ENCODE data around the gene ERCC4. TPM values are rescaled to one million over a fixed set of nuclear protein-coding genes. Genes with fewer than 3 reads are reported as not detected.

The ERCC4 gene
- polyA plus RNA-seq, 1 of the 3 experiments (the other 2 are of a cell fraction) = 1.8 TPM

- no peak for TF ChIP-seq RFX5 (IDR thresholded peaks at IDR 0.05; ENCODE audit: low read length)
- TF ChIP-seq POLR2AphosphoS5 (IDR thresholded peaks at IDR 0.05; ENCODE audit: low read depth, low read length) = no peak
- TF ChIP-seq, protein P1, sequence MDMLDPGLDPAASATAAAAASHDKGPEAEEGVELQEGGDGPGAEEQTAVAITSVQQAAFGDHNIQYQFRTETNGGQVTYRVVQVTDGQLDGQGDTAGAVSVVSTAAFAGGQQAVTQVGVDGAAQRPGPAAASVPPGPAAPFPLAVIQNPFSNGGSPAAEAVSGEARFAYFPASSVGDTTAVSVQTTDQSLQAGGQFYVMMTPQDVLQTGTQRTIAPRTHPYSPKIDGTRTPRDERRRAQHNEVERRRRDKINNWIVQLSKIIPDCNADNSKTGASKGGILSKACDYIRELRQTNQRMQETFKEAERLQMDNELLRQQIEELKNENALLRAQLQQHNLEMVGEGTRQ (IDR thresholded peaks at IDR 0.05; ENCODE audit: borderline replicate concordance, low read depth, low read length) = no peak
- no peak for TF ChIP-seq RCOR1 (IDR thresholded peaks at IDR 0.05; ENCODE audit: low read length)
- TF ChIP-seq FOXM1 (IDR thresholded peaks at IDR 0.05; ENCODE audit: low read depth) = no peak
- TF ChIP-seq NFIC (IDR thresholded peaks at IDR 0.05; ENCODE audit: borderline replicate concordance) = no peak
- TF ChIP-seq RXRA (IDR thresholded peaks at IDR 0.05; ENCODE audit: borderline replicate concordance, low read depth) = no peak
- no peak for TF ChIP-seq TAF1 (IDR thresholded peaks at IDR 0.05; ENCODE audit: borderline replicate concordance, low read depth, low read length)
- no peak for TF ChIP-seq USF1 (IDR thresholded peaks at IDR 0.05; ENCODE audit: borderline replicate concordance, low read depth)
- no peak for TF ChIP-seq MEF2A (IDR thresholded peaks at IDR 0.05; ENCODE audit: borderline replicate concordance, low read depth)
- no peak for TF ChIP-seq TEAD4 (IDR thresholded peaks at IDR 0.05; ENCODE audit: borderline replicate concordance, insufficient read depth)
- TF ChIP-seq YY1 (IDR thresholded peaks at IDR 0.05; ENCODE audit: low read depth) = no peak
- no peak for TF ChIP-seq PBX3 (IDR thresholded peaks at IDR 0.05)
- no peak for TF ChIP-seq RAD21 (IDR thresholded peaks at IDR 0.05; ENCODE audit: low read length)
- TF ChIP-seq, protein P2, sequence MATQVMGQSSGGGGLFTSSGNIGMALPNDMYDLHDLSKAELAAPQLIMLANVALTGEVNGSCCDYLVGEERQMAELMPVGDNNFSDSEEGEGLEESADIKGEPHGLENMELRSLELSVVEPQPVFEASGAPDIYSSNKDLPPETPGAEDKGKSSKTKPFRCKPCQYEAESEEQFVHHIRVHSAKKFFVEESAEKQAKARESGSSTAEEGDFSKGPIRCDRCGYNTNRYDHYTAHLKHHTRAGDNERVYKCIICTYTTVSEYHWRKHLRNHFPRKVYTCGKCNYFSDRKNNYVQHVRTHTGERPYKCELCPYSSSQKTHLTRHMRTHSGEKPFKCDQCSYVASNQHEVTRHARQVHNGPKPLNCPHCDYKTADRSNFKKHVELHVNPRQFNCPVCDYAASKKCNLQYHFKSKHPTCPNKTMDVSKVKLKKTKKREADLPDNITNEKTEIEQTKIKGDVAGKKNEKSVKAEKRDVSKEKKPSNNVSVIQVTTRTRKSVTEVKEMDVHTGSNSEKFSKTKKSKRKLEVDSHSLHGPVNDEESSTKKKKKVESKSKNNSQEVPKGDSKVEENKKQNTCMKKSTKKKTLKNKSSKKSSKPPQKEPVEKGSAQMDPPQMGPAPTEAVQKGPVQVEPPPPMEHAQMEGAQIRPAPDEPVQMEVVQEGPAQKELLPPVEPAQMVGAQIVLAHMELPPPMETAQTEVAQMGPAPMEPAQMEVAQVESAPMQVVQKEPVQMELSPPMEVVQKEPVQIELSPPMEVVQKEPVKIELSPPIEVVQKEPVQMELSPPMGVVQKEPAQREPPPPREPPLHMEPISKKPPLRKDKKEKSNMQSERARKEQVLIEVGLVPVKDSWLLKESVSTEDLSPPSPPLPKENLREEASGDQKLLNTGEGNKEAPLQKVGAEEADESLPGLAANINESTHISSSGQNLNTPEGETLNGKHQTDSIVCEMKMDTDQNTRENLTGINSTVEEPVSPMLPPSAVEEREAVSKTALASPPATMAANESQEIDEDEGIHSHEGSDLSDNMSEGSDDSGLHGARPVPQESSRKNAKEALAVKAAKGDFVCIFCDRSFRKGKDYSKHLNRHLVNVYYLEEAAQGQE (IDR thresholded peaks at IDR 0.05; ENCODE audit: low read depth, low read length) = no peak
- H3K79me2 ChIP-seq (ENCODE audit: insufficient read depth) = no peaks in the 10 kb centered on the region
- no peak overlapping the region for H3K4me3 ChIP-seq (ENCODE audit: low read depth in 2 of 2, low read length in 1 of 2)
- CTCF ChIA-PET = interaction anchor here (1.0 to 1.3 kb wide), 2 partner anchors 12 to 23 kb away, joined by 3 read pairs; no protein-coding TSS in a partner anchor
- no peaks in the 10 kb centered on the region for H3K4me1 ChIP-seq (ENCODE audit: control insufficient read depth in 1 of 2, insufficient read depth in 2 of 2, low read depth in 1 of 2, low read length in 1 of 2)
- H3K9ac ChIP-seq = no peak overlapping the region
- H3F3A ChIP-seq (replicated peaks; ENCODE audit: insufficient read depth) = no peaks in the 10 kb centered on the region
- POLR2A ChIA-PET = no interaction called here
- no peaks in the 10 kb centered on the region for H3K36me3 ChIP-seq (replicated peaks in 1 of 2; ENCODE audit: control insufficient read depth in 1 of 2, insufficient read depth in 2 of 2, low read length in 1 of 2)
- no peak overlapping the region for H2AFZ ChIP-seq (ENCODE audit: low read depth)
- H3K27ac ChIP-seq (ENCODE audit: low read depth in 2 of 2, low read length in 1 of 2) = no peak overlapping the region
- peaks cover 5% of the 10 kb centered on the region; the same call in 1 of the 2 replicates for H3K27me3 ChIP-seq (ENCODE audit: insufficient read depth)
- 0 out of 2 replicates have a peak, but pooled peaks cover 7% of the 10 kb centered on the region for H3K9me3 ChIP-seq
- DNase-seq = no peak
- no peaks in the 10 kb centered on the region for H3K9me2 ChIP-seq
- no peak overlapping the region for H3K4me2 ChIP-seq
- no peaks in the 10 kb centered on the region for H4K20me1 ChIP-seq (ENCODE audit: insufficient read depth)
These were observed 50.9 kb downstream of the ERCC4 start for GRCh38 chr16:13970708-13971422.

All from SK-N-SH (cell line).